ENCODE results near the gene CD55. TPM values are rescaled to one million over a fixed set of nuclear protein-coding genes. Genes with fewer than 3 reads are reported as not detected.

The CD55 gene, protein sequence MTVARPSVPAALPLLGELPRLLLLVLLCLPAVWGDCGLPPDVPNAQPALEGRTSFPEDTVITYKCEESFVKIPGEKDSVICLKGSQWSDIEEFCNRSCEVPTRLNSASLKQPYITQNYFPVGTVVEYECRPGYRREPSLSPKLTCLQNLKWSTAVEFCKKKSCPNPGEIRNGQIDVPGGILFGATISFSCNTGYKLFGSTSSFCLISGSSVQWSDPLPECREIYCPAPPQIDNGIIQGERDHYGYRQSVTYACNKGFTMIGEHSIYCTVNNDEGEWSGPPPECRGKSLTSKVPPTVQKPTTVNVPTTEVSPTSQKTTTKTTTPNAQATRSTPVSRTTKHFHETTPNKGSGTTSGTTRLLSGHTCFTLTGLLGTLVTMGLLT
- total RNA-seq = 10 to 100 TPM in 3 of 4 donors, 1 to 10 TPM in 1; 8.0 to 75.4 (median 40.1) TPM

DNA sequence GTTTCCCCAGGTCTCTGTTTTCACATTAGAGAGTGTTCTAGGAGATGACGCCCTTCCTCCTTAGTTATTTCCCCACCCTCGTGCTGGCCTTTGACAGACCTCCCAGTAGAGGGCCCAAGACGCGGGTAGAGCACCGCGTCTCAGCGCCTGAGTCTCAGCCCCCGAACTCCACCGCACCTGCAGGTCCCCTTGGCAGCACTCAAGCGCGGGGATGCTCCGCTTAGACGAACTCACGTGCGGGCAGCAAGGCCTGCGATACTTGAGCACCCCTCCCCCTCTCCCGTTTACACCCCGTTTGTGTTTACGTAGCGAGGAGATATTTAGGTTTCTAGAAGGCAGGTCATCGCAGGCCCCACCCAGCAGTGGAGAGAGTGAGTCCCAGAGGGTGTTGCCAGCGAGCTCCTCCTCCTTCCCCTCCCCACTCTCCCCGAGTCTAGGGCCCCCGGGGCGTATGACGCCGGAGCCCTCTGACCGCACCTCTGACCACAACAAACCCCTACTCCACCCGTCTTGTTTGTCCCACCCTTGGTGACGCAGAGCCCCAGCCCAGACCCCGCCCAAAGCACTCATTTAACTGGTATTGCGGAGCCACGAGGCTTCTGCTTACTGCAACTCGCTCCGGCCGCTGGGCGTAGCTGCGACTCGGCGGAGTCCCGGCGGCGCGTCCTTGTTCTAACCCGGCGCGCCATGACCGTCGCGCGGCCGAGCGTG is at the start of gene CD55:
Gene CD55, plus strand, starts transcription at position 600 of the 711 bp plus-strand sequence. Its CDS starts 88 bp downstream, at position 688.
- in situ Hi-C loops (cut with MboI; ENCODE audit: low pct_ligation_motif_present in 1 of 4, low pct_unique_long_range_greater_than_20kb in 1 of 4, low sequenced_read_pairs in 3 of 4) (no loop called here), intact Hi-C loops (cut with DNase I; ENCODE audit: low total_unique reads) (no loop called here)
- Histone ChIP-seq H3K27ac (peak within 1 kb of the TSS; percentile 90 to 97 (median 95)), H3K4me3 (peak within 1 kb of the TSS; percentile 78 to 87 (median 83)), H3K27me3 (no peaks in the 10 kb centered on the region), H3K36me3 (peaks cover 0 to 10% (median 1%) of the 10 kb centered on the region in 4 donors), H3K9me3 (no peaks in the 10 kb centered on the region), H3K4me1 (peaks cover 0 to 36% (median 20%) of the 10 kb centered on the region in 4 donors)
- DNase-seq = peak; percentile 98
- TF ChIP-seq, protein P1, sequence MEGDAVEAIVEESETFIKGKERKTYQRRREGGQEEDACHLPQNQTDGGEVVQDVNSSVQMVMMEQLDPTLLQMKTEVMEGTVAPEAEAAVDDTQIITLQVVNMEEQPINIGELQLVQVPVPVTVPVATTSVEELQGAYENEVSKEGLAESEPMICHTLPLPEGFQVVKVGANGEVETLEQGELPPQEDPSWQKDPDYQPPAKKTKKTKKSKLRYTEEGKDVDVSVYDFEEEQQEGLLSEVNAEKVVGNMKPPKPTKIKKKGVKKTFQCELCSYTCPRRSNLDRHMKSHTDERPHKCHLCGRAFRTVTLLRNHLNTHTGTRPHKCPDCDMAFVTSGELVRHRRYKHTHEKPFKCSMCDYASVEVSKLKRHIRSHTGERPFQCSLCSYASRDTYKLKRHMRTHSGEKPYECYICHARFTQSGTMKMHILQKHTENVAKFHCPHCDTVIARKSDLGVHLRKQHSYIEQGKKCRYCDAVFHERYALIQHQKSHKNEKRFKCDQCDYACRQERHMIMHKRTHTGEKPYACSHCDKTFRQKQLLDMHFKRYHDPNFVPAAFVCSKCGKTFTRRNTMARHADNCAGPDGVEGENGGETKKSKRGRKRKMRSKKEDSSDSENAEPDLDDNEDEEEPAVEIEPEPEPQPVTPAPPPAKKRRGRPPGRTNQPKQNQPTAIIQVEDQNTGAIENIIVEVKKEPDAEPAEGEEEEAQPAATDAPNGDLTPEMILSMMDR (IDR thresholded peaks at IDR 0.05) = peak in 3 of 5 experiments; percentile 25 to 46 (median 36)
- TF ChIP-seq POLR2AphosphoS5 (IDR thresholded peaks at IDR 0.05) (peak; percentile 90 to 99 (median 98)), POLR2A (IDR thresholded peaks at IDR 0.05) (peak; percentile 97), EP300 (IDR thresholded peaks at IDR 0.05; ENCODE audit: low read depth) (peak; percentile 60)
- WGBS, 2 donors (ENCODE audit: low coverage in 1 of 2) = 0 to 1% methylated on average over 1 to 51 of the region's 53 CpGs

DNA sequence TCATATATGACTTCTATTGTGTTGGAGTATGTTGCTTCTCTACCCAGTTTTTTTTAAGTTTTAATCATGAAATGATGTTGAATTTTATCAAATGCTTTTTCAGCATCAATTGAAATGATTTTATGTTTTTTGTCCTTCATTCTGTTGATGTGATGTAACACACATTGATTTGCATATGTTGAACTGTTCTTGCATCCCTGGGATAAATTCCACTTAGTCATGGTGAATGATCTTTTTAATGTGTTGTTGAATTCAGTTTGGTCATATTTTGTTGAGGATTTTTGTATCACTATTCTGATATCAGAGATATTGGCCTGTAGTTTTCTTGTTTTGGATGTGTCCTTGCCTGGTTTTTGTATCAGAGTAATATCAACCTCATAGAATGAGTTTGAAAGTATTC is 46.6 kb upstream of the CD55 start:
- Histone ChIP-seq H3K9me3 (peaks cover 0 to 5% of the 10 kb centered on the region in 2 donors), H3K27ac (no peak overlapping the region), H3K4me1 (peaks cover 0 to under 1% (median 0%) of the 10 kb centered on the region in 4 donors), H3K36me3 (no peaks in the 10 kb centered on the region), H3K27me3 (no peaks in the 10 kb centered on the region), H3K4me3 (no peak overlapping the region)
- no peak for TF ChIP-seq POLR2A (IDR thresholded peaks at IDR 0.05)
- no peak for TF ChIP-seq POLR2AphosphoS5 (IDR thresholded peaks at IDR 0.05)
- TF ChIP-seq, protein P1 (IDR thresholded peaks at IDR 0.05) = no peak
- TF ChIP-seq EP300 (IDR thresholded peaks at IDR 0.05; ENCODE audit: low read depth) = no peak
- intact Hi-C loops (cut with DNase I; ENCODE audit: low total_unique reads) = no loop called here
- in situ Hi-C loops (cut with MboI; ENCODE audit: low pct_ligation_motif_present in 1 of 4, low pct_unique_long_range_greater_than_20kb in 1 of 4, low sequenced_read_pairs in 3 of 4) = no loop called here
- no peak for DNase-seq

DNA sequence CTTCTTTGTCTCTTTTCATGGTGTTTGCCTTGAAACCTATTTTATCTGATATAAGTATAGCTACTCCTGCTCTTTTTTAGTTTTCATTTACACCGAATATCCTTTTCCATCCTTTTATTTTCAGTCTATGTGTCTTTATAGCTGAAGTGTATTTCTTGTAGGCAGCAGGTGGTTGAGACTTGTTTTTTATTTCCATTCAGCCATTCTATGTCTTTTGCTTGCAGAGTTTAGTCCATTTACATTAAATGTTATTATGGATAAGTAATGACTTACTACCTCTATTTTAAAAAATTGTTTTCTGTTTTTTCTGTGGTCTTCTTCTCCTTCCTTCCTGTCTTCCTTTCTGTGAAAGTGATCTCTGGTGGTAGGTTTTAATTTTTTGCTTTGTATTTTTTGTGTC is 45.0 kb upstream of the CD55 start:
- WGBS, 2 donors (ENCODE audit: low coverage in 1 of 2) = 97 to 100% methylated on average over 1 of the region's 1 CpG
- Histone ChIP-seq H3K27me3 (no peaks in the 10 kb centered on the region), H3K9me3 (peaks cover 0 to 5% of the 10 kb centered on the region in 2 donors), H3K27ac (no peak overlapping the region), H3K4me1 (peaks cover 0 to 15% (median 11%) of the 10 kb centered on the region in 4 donors), H3K4me3 (no peak overlapping the region), H3K36me3 (no peaks in the 10 kb centered on the region)
- intact Hi-C loops (cut with DNase I; ENCODE audit: low total_unique reads) (no loop called here), in situ Hi-C loops (cut with MboI; ENCODE audit: low pct_ligation_motif_present in 1 of 4, low pct_unique_long_range_greater_than_20kb in 1 of 4, low sequenced_read_pairs in 3 of 4) (no loop called here)
- DNase-seq = no peak
- no peak for TF ChIP-seq POLR2A (IDR thresholded peaks at IDR 0.05)
- TF ChIP-seq, protein P1 (IDR thresholded peaks at IDR 0.05) = no peak
- TF ChIP-seq EP300 (IDR thresholded peaks at IDR 0.05; ENCODE audit: low read depth) = no peak

DNA sequence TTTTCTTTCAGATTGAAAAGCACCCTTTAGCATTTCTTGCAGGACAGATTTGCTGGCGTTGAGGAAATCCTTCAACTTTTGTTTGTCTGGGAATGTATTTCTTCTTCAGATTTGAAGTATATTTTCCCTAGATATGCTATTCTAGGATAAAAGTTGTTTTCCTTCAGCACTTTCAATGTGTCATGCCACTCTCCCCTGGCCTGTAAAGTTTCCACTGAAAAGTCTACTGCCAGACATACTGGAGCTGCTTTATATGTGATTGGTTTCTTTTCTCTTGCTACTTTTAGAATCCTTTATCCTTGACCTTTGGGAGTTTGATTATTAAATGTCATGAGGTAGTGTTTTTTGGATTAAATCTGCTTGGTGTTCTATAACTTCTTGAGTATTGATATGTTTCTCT is 44.2 kb upstream of the CD55 start:
- H3K27ac ChIP-seq = no peak overlapping the region
- H3K36me3 ChIP-seq = no peaks in the 10 kb centered on the region
- intact Hi-C loops (cut with DNase I; ENCODE audit: low total_unique reads) (no loop called here), in situ Hi-C loops (cut with MboI; ENCODE audit: low pct_ligation_motif_present in 1 of 4, low pct_unique_long_range_greater_than_20kb in 1 of 4, low sequenced_read_pairs in 3 of 4) (no loop called here)
- H3K4me3 ChIP-seq = no peak overlapping the region
- no peak for TF ChIP-seq EP300 (IDR thresholded peaks at IDR 0.05; ENCODE audit: low read depth)
- TF ChIP-seq, protein P1 (IDR thresholded peaks at IDR 0.05) = no peak
- no peak for TF ChIP-seq POLR2AphosphoS5 (IDR thresholded peaks at IDR 0.05)
- no peak for TF ChIP-seq POLR2A (IDR thresholded peaks at IDR 0.05)
- H3K9me3 ChIP-seq = peaks cover 0 to 5% of the 10 kb centered on the region in 2 donors
- DNase-seq = no peak
- H3K4me1 ChIP-seq = peaks cover 6 to 22% (median 17%) of the 10 kb centered on the region in 4 donors
- 53 to 70% methylated on average over 1 of the region's 1 CpG for WGBS, 2 donors (ENCODE audit: low coverage in 1 of 2)
- H3K27me3 ChIP-seq = no peaks in the 10 kb centered on the region

Measured in transverse colon (tissue), 4 donors.